Natural killer cell (primary cell): ENCODE measurements around the gene FAM171A1. TPM values are rescaled to one million over a fixed set of nuclear protein-coding genes. Genes with fewer than 3 reads are reported as not detected.

Experiments used
- ATAC-seq, 3 donors: fragments of 150-1000 bp in 2 of 3; fragments of 200-7000 bp in 1 of 3; cut with Tn5 transposase; 1 replicate in 1 of 3; 2 replicates in 2 of 3; pipeline ENCODE4 v1.10.0; 2021; ENCODE audit warnings: mild to moderate bottlenecking in 2 of 3, moderate library complexity in 2 of 3
- DNase-seq, 2 donors: peaks; one replicate each; pipeline versions ENCODE4 v3.0.0 to v3.0.0-alpha.2; 2013 to 2021; ENCODE audit warnings: mixed read lengths in 1 of 2
- H3K27ac ChIP-seq: one replicate; pipeline ENCODE4 v1.5.1; 2013; ENCODE audit warnings: mild to moderate bottlenecking, low read length
- H3K27me3 ChIP-seq: one replicate; pipeline ENCODE4 v1.6.1; 2013; ENCODE audit warnings: low read length; ENCODE audit not compliant: control insufficient read depth, insufficient read depth
- H3K36me3 ChIP-seq: one replicate; pipeline ENCODE4 v1.6.1; 2013; ENCODE audit warnings: low read length; ENCODE audit not compliant: control insufficient read depth, insufficient read depth
- H3K4me1 ChIP-seq: one replicate; pipeline ENCODE4 v1.6.1; 2013; ENCODE audit warnings: low read length; ENCODE audit not compliant: control insufficient read depth, insufficient read depth
- H3K4me3 ChIP-seq: one replicate; pipeline ENCODE4 v1.5.1; 2013; ENCODE audit warnings: low read length
- H3K9me3 ChIP-seq: one replicate; pipeline ENCODE4 v1.6.1; 2013; ENCODE audit warnings: low read length; ENCODE audit not compliant: control insufficient read depth, insufficient read depth
- H3K27ac Mint-ChIP-seq, 2 donors: one replicate each; pipeline ENCODE4 v1.8.0; 2022; ENCODE audit warnings: mild to moderate bottlenecking in 2 of 2, mixed read lengths in 2 of 2, moderate library complexity in 1 of 2
- H3K27me3 Mint-ChIP-seq, 2 donors: one replicate each; pipeline ENCODE4 v1.8.0; 2022; ENCODE audit warnings: low read depth in 2 of 2, mixed read lengths in 2 of 2
- H3K36me3 Mint-ChIP-seq: one replicate; pipeline ENCODE4 v1.8.0; 2022; ENCODE audit warnings: mixed read lengths
- H3K4me1 Mint-ChIP-seq, 2 donors: one replicate each; pipeline ENCODE4 v1.8.0; 2022; ENCODE audit warnings: mixed read lengths in 2 of 2
- H3K4me3 Mint-ChIP-seq: one replicate; pipeline ENCODE4 v1.8.0; 2022; ENCODE audit warnings: mild to moderate bottlenecking, moderate library complexity, mixed read lengths
- H3K9me3 Mint-ChIP-seq, 2 donors: one replicate each; pipeline ENCODE4 v1.8.0; 2022; ENCODE audit warnings: mixed read lengths in 2 of 2
- CTCF ChIP-seq: fragments of 200-600 bp; IDR thresholded peaks from one replicate; pipeline ENCODE4 v1.8.0; 2022; ENCODE audit warnings: antibody characterized with exemption
- WGBS: methylation state at CpG from one replicate; pipeline ENCODE4 v1.1.7; 2013; ENCODE audit warnings: missing lambda C conversion rate; ENCODE audit not compliant: insufficient coverage; 5-methylcytosine and 5-hydroxymethylcytosine counted together
- intact Hi-C: fragments of 100-400 bp; cut with micrococcal nuclease; formaldehyde crosslinking; loops from one replicate; pipeline ENCODE4 v1.14.2; 2022
- total RNA-seq, 4 donors: library from RNA; stranded (reverse); fragments of 120-200 nt in 1 of 4; gene quantifications; one replicate each; pipeline versions ENCODE4 v1.2.3 to v1.2.4, GENCODE V29; 2013 to 2022

The FAM171A1 gene
- total RNA-seq, 3 donors from 2014 or later (not counting 1 experiment from before 2014, with no cell fraction given): 0.99 to 2.3 (median 1.6) TPM

- ATAC-seq: no peak
- Histone ChIP-seq H3K4me3 (no peak overlapping the region), H3K36me3 (no peaks in the 10 kb centered on the region), H3K9me3 (no peaks in the 10 kb centered on the region), H3K4me1 (no peaks in the 10 kb centered on the region), H3K27ac (no peak overlapping the region), H3K27me3 (no peaks in the 10 kb centered on the region)
- peaks cover 0 to 3% of the 10 kb centered on the region in 2 donors for H3K27me3 Mint-ChIP-seq
- no peaks in the 10 kb centered on the region for H3K36me3 Mint-ChIP-seq
- WGBS: 81% methylated on average over 8 of the region's 8 CpGs
- H3K4me1 Mint-ChIP-seq: peaks cover 0 to 6% of the 10 kb centered on the region in 2 donors
- H3K9me3 Mint-ChIP-seq: no peaks in the 10 kb centered on the region
- H3K27ac Mint-ChIP-seq: no peak overlapping the region
- no peak for DNase-seq
- no peak for TF ChIP-seq CTCF
- H3K4me3 Mint-ChIP-seq: no peak overlapping the region
- intact Hi-C loops: no loop called here
Measured at GRCh38 chr10:15324113-15324512, 47.0 kb downstream of the FAM171A1 start.

GRCh38 chr10:15322356-15322755, 48.7 kb downstream of the FAM171A1 start:
- WGBS: 98% methylated on average over 2 of the region's 2 CpGs
- no peak for DNase-seq
- no peaks in the 10 kb centered on the region for H3K36me3 Mint-ChIP-seq
- H3K4me3 Mint-ChIP-seq: no peak overlapping the region
- no peak for ATAC-seq
- no peaks in the 10 kb centered on the region for H3K4me1 ChIP-seq
- H3K27ac ChIP-seq: no peak overlapping the region
- H3K9me3 ChIP-seq: no peaks in the 10 kb centered on the region
- intact Hi-C loops: no loop called here
- no peaks in the 10 kb centered on the region for H3K27me3 ChIP-seq
- no peaks in the 10 kb centered on the region for H3K9me3 Mint-ChIP-seq
- no peaks in the 10 kb centered on the region for H3K36me3 ChIP-seq
- no peak overlapping the region for H3K27ac Mint-ChIP-seq
- no peak for TF ChIP-seq CTCF
- H3K27me3 Mint-ChIP-seq: peaks cover 5 to 11% of the 10 kb centered on the region in 2 donors
- H3K4me1 Mint-ChIP-seq: peaks cover 0 to 6% of the 10 kb centered on the region in 2 donors
- H3K4me3 ChIP-seq: no peak overlapping the region

- H3K36me3 Mint-ChIP-seq: no peaks in the 10 kb centered on the region
- Histone ChIP-seq H3K4me3 (no peak overlapping the region), H3K27me3 (no peaks in the 10 kb centered on the region), H3K27ac (no peak overlapping the region), H3K4me1 (no peaks in the 10 kb centered on the region), H3K36me3 (no peaks in the 10 kb centered on the region), H3K9me3 (no peaks in the 10 kb centered on the region)
- H3K27me3 Mint-ChIP-seq: peaks cover 8 to 11% of the 10 kb centered on the region in 2 donors
- H3K4me1 Mint-ChIP-seq: peaks cover 0 to 6% of the 10 kb centered on the region in 2 donors
- no peak for TF ChIP-seq CTCF
- 95% methylated on average over 4 of the region's 6 CpGs for WGBS
- DNase-seq: no peak
- ATAC-seq: no peak
- no peaks in the 10 kb centered on the region for H3K9me3 Mint-ChIP-seq
- intact Hi-C loops: no loop called here
- no peak overlapping the region for H3K4me3 Mint-ChIP-seq
- H3K27ac Mint-ChIP-seq: no peak overlapping the region
Measured at GRCh38 chr10:15321431-15322341, 49.4 kb downstream of the FAM171A1 start.
